GM20000 (cell line): ENCODE measurements around the gene MRPL39.

Source experiments
- DNase-seq: peaks from one replicate; pipeline ENCODE4 v3.0.0; 2012; ENCODE audit warnings: low spot score
- CTCF ChIP-seq: IDR thresholded peaks from 2 replicates; pipeline ENCODE4 v1.5.1; 2012; ENCODE audit warnings: mild to moderate bottlenecking, control low read depth; ENCODE audit errors: extremely low read depth, missing control alignments

MRPL39 gene

DNA sequence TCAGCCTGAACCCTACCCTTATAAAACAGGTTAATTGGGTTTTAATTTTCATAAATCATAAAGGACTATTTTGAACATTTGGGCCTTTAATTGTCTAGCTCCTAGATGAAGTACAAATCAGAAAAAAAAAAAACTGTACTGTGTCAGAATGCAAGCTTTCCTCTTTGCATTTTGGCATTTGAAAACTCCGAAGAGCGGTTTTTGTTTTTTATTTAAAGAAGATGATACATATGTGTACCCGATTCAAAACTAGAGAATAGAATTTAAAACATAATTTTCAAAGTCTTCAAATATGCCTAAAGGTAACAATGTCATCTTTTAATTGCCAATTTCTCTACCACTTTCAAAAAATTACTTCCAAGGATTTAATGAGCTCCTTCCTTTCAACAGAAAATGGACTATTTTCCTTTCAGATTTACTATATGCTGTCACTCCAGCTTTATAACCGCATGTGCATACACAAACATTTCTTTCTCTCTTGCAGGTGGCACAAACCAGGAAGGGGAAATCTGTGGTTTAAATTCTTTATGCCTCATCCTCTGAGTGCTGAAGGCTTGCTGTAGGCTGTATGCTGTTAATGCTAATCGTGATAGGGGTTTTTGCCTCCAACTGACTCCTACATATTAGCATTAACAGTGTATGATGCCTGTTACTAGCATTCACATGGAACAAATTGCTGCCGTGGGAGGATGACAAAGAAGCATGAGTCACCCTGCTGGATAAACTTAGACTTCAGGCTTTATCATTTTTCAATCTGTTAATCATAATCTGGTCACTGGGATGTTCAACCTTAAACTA is 33.7 kb downstream of the MRPL39 start:
- no peak for DNase-seq
- no peak for TF ChIP-seq CTCF

- no peak for TF ChIP-seq CTCF
- DNase-seq = peak; percentile 29
These were observed 34.4 kb downstream of the MRPL39 start for GRCh38 chr21:25572861-25573310.

DNA sequence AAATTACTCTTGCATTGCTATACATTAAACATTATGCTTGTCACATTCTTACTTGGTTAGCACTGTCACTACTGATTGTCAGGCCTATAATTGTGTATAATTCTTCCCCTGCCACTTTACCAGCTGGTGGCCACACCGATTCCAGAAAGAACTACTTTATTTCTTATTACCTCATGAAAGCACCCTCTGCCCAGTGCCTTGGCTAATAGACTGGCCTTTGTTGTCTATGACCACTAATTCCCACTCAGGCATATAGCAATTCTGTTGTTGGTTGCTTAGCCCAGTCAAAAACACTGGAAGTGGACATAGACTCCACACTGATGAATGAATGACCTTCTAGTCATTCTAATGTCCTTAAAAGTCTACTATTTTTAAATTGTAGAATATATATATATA is 35.6 kb downstream of the MRPL39 start:
- TF ChIP-seq CTCF = no peak
- DNase-seq = no peak

DNA sequence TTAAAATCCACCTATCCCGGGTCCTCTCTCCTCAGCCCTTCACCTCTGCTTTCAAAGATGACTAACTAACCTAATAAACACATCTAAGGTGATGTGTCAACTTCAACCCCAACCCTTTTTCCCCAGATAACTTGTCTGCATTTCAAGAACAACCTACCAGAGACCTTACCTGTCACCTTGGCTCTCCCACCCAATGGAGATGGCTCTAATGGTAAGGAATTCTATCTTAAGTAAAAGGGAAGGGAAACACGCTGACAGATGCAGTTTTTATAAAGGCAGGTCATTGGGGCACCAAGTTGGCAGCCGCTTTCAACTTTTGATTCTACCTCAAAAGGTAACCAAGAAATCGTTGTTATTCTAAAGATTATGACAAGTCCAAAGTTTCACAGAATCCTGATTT is 37.6 kb downstream of the MRPL39 start:
- TF ChIP-seq CTCF = no peak
- no peak for DNase-seq

- no peak for TF ChIP-seq CTCF
- no peak for DNase-seq
These were observed 38.2 kb downstream of the MRPL39 start for GRCh38 chr21:25569084-25569483.

DNA sequence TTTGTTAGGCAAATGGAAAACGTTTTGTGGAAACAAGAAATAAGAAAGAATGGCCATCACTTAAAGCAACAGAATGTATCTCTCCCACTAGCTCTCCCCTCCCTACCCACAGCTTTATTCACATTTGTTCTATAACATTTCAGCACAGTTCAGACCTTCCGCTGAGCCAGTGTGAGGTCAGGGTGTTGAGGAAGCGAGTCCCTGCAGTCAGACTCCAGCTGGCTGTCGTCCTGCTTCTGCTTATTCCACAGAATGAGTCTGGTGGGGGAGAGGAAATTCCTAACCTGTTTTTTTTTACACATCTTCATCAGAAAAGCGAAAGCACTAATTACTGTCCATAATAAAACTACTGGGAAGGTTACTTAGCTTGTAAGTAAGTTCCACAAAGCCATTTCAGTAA is 39.0 kb downstream of the MRPL39 start:
- no peak for TF ChIP-seq CTCF
- no peak for DNase-seq

GRCh38 chr21:25567472-25567871 is 39.8 kb downstream of the MRPL39 start:
- no peak for TF ChIP-seq CTCF
- DNase-seq = no peak
